Lower leg skin (tissue), 4 donors: ENCODE data around the gene OAS3. TPM values are rescaled to one million over a fixed set of nuclear protein-coding genes. Genes with fewer than 3 reads are reported as not detected.

Experiments used
- DNase-seq, 2 donors: peaks; one replicate each; pipeline ENCODE4 v3.0.0-alpha.2; 2019; ENCODE audit warnings: low spot score in 2 of 2
- H3K4me3 ChIP-seq: fragments of 200-600 bp; sonication (generic); 2 replicates; pipeline ENCODE4 v1.5.1; 2017; ENCODE audit warnings: mild to moderate bottlenecking, low read depth; ENCODE audit not compliant: poor library complexity, severe bottlenecking
- POLR2A ChIP-seq, 2 donors: fragments of 450-650 bp; IDR thresholded peaks; one replicate each; pipeline ENCODE4 v1.6.1; 2016 to 2017; ENCODE audit warnings: antibody characterized with exemption in 2 of 2, mild to moderate bottlenecking in 1 of 2, moderate library complexity in 1 of 2
- WGBS, 2 donors: methylation state at CpG; one replicate each; pipeline ENCODE4 v1.1.5; 2018; 5-methylcytosine and 5-hydroxymethylcytosine counted together
- intact Hi-C: fragments of 100-400 bp; cut with DNase I; formaldehyde crosslinking; loops from one replicate; pipeline ENCODE4 v1.15.0; 2023; ENCODE audit warnings: low total_unique reads
- total RNA-seq, 4 donors: library from RNA; depleted of rRNA; stranded (reverse); fragments of >200 nt; gene quantifications; one replicate each; pipeline ENCODE4 v1.1.0, GENCODE V29; 2016
- TF ChIP-seq, protein P1 (sequence below), 3 donors: fragments of 450-650 bp; IDR thresholded peaks; one replicate each; pipeline ENCODE4 v1.5.1; 2016; ENCODE audit warnings: antibody characterized with exemption in 3 of 3, mild to moderate bottlenecking in 3 of 3, moderate library complexity in 2 of 3

Gene OAS3
- total RNA-seq, 4 donors from 2014 or later, result 9.4 to 18.9 (median 15.9) TPM

GRCh38 chr12:112971248-112971647 is 33.0 kb downstream of the OAS3 start:
- WGBS, 2 donors, result 38 to 56% methylated on average over 4 to 5 of the region's 5 CpGs
- TF ChIP-seq, protein P1, sequence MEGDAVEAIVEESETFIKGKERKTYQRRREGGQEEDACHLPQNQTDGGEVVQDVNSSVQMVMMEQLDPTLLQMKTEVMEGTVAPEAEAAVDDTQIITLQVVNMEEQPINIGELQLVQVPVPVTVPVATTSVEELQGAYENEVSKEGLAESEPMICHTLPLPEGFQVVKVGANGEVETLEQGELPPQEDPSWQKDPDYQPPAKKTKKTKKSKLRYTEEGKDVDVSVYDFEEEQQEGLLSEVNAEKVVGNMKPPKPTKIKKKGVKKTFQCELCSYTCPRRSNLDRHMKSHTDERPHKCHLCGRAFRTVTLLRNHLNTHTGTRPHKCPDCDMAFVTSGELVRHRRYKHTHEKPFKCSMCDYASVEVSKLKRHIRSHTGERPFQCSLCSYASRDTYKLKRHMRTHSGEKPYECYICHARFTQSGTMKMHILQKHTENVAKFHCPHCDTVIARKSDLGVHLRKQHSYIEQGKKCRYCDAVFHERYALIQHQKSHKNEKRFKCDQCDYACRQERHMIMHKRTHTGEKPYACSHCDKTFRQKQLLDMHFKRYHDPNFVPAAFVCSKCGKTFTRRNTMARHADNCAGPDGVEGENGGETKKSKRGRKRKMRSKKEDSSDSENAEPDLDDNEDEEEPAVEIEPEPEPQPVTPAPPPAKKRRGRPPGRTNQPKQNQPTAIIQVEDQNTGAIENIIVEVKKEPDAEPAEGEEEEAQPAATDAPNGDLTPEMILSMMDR (IDR thresholded peaks at IDR 0.05), result no peak
- no peak for TF ChIP-seq POLR2A (IDR thresholded peaks at IDR 0.05)
- no peak for DNase-seq

DNA sequence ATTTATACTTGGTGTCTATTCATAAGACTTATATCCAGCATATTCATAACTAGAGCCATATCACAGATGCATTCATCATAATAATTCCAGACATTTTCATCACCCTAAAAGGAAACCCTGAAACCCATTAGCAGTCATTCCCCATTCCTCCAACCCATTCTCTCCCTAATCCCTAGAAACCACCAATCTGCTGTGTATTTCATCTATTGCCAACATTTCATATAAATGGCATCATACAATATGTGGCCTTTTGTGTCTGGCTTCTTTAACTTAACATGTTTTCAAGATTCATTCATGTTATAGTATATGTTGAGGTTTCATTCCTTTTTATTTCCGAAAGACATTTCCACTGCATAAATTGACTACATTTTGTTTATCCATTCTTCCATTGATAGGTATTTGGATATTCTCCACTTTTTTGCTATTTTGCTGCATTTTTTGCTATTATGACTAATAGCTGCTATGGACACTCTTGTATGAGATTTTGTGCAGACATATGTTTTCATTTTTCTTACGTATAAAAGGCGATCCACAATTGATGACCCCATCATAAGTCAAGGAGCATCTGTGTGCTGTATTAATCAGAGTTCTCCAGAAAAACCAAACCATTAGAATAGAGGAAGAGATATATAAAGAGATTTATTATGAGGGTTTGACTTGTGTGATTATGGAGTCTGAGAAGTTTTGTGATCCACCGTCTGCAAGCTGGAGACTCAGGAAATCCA is 34.9 kb downstream of the OAS3 start:
- DNase-seq, result no peak
- H3K4me3 ChIP-seq, result no peak overlapping the region
- 58 to 69% methylated on average over 4 of the region's 4 CpGs for WGBS, 2 donors
- TF ChIP-seq, protein P1 (IDR thresholded peaks at IDR 0.05), result no peak
- no peak for TF ChIP-seq POLR2A (IDR thresholded peaks at IDR 0.05)
- intact Hi-C loops, result no loop called here

More at GRCh38 chr12:112971248-112971647, 33.0 kb downstream of the OAS3 start:
- no peak overlapping the region for H3K4me3 ChIP-seq
- intact Hi-C loops, result no loop called here

DNA sequence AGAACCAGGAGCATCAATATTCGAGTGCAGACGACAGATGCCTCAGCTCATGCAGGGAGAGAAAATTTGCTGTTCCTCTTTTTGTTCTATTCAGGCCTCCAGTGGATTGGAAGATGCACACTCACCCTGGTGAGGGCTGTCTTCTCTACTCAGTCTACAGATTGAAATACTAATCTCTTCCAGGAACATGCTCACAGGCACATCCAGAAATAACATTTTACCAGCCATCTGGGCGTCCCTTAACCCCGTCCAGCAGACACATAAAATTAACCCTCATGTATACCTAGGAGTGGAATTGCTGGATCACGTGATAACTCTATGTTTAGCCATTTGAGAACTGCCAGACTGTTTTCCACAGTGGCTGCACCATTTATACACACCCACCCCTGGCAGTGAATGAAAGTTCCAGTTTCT is 35.6 kb downstream of the OAS3 start:
- TF ChIP-seq, protein P1 (IDR thresholded peaks at IDR 0.05), result no peak
- no peak for TF ChIP-seq POLR2A (IDR thresholded peaks at IDR 0.05)
- intact Hi-C loops, result no loop called here
- no peak overlapping the region for H3K4me3 ChIP-seq
- whole genome bisulfite sequencing, 2 donors, result 27 to 38% methylated on average over 5 of the region's 5 CpGs
- DNase-seq, result no peak

DNA sequence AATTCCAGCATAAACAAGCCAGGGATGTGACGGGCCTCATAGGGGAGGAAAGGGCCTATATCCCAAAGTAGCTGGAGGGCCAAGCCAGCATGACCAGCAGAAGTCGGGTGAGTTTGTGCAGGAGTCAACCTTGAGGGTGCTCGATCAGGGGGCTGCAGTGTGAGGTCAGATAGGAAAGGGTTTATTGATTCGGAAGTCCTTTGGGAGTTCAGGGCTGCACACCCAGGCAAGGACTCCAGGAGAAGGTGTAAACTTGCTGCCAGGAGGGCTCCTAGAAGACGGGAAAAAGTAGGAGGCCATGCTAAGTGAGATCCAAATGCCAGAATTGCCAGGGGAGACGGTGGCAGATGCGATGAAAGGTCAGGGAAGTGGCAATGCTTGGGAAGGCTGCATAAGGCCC is 36.6 kb downstream of the OAS3 start:
- 89 to 91% methylated on average over 7 of the region's 7 CpGs for WGBS, 2 donors
- DNase-seq, result no peak
- intact Hi-C loops, result no loop called here
- no peak overlapping the region for H3K4me3 ChIP-seq
- TF ChIP-seq, protein P1 (IDR thresholded peaks at IDR 0.05), result no peak
- TF ChIP-seq POLR2A (IDR thresholded peaks at IDR 0.05), result no peak

GRCh38 chr12:112977139-112977538 is 38.9 kb downstream of the OAS3 start:
- no peak overlapping the region for H3K4me3 ChIP-seq
- 76 to 79% methylated on average over 3 of the region's 3 CpGs for WGBS, 2 donors
- intact Hi-C loops, result no loop called here
- TF ChIP-seq, protein P1 (IDR thresholded peaks at IDR 0.05), result no peak
- no peak for DNase-seq

DNA sequence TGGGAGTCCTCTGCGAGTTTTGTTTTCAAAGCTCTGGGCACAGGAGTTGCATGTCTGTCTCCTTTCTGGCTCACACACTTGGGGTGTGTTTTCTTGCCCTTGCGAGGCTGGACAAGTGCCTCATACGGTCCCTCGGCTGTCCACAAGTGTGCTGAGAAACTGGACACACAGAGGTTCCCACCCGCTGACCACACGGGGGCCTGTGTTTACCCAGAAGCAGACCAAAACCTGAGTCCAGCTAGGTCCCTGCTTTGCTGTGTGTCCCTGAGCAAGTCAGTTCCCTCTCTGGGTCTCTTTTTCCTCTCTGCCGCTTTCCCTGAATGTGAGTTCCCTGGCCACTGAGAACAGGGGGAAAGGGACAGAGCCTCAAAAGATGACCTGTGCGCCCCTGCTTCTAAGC is 39.4 kb downstream of the OAS3 start:
- intact Hi-C loops, result no loop called here
- WGBS, 2 donors, result 59 to 73% methylated on average over 8 of the region's 8 CpGs
- no peak overlapping the region for H3K4me3 ChIP-seq
- DNase-seq, result no peak
- TF ChIP-seq, protein P1 (IDR thresholded peaks at IDR 0.05), result no peak
- no peak for TF ChIP-seq POLR2A (IDR thresholded peaks at IDR 0.05)
